Measurements from ENCODE around the gene CD5L. TPM values are rescaled to one million over a fixed set of nuclear protein-coding genes. Genes with fewer than 3 reads are reported as not detected.

CD5L gene
- total RNA-seq, 1 experiment from 2014 or later = not detected

DNA sequence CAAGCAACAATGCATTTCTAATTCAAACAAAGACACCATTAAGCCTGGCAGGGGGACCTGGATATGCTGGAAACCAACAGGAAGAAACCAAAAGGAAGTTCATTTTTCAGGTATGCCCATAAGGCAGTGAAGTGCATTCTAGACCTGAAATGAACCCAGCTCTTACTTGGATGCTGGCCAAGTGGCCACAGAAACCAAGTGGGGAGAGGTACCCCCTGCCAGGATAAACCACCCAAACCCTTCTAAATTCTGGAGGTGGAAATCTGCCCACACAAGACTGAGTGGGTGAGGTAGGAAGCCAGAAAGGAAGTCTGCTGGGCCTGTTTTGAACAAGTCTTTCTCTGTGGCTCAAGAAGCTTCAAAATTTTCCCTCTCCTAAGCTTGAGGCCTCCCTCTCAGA lies 2.6 kb downstream of the CD5L start:
- CTCF ChIA-PET = no interaction called here
- BruUV-seq (replicated peaks) = no TSS peak

DNA sequence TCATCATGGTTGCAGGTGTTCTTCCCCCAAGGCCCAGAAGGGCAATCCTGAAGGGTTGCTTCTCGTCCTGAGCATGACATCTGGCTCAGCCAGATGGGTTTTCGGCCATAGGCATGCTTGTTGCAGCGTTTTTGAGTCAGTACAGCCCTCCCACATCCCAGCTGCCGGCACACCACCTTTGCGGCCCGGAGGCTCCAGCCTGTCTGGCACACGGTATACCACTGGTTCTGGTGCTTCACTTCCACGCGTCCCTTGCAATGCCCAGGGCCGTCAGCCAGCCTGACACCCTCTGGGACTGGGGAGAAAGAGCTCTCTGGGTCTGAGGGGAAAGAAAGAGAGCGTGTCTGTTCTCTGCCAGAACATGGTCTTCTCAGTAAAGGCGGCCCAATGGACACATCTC lies 7.2 kb downstream of the CD5L start:
- intact Hi-C loops (cut with micrococcal nuclease; ENCODE audit: unreplicated experiment) = no loop called here
- H3K9me3 ChIP-seq (ENCODE audit: insufficient read depth, low read depth) = no peaks in the 10 kb centered on the region
- no peaks in the 10 kb centered on the region for H3K36me3 ChIP-seq (ENCODE audit: low read depth)
- no peaks in the 10 kb centered on the region for H3F3A ChIP-seq (ENCODE audit: insufficient read depth, low read depth)
- peaks cover 46% of the 10 kb centered on the region for H3K27me3 ChIP-seq (ENCODE audit: insufficient read depth, low read depth)
- H3K4me1 ChIP-seq (replicated peaks; ENCODE audit: insufficient read depth) = no peaks in the 10 kb centered on the region
- H3K4me3 ChIP-seq = no peak overlapping the region
- no peaks in the 10 kb centered on the region for H3K79me2 ChIP-seq (ENCODE audit: low read depth)
- no peak for TF ChIP-seq EZH2 (IDR thresholded peaks at IDR 0.05; ENCODE audit: low read depth)
- TF ChIP-seq, protein P1, sequence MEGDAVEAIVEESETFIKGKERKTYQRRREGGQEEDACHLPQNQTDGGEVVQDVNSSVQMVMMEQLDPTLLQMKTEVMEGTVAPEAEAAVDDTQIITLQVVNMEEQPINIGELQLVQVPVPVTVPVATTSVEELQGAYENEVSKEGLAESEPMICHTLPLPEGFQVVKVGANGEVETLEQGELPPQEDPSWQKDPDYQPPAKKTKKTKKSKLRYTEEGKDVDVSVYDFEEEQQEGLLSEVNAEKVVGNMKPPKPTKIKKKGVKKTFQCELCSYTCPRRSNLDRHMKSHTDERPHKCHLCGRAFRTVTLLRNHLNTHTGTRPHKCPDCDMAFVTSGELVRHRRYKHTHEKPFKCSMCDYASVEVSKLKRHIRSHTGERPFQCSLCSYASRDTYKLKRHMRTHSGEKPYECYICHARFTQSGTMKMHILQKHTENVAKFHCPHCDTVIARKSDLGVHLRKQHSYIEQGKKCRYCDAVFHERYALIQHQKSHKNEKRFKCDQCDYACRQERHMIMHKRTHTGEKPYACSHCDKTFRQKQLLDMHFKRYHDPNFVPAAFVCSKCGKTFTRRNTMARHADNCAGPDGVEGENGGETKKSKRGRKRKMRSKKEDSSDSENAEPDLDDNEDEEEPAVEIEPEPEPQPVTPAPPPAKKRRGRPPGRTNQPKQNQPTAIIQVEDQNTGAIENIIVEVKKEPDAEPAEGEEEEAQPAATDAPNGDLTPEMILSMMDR (conservative IDR thresholded peaks at IDR 0.05) = no peak
- no peak overlapping the region for H2AFZ ChIP-seq
- H3K4me2 ChIP-seq = no peak overlapping the region
- no peak overlapping the region for H3K27ac ChIP-seq
- no peak for DNase-seq
- BruUV-seq (replicated peaks) = no TSS peak
- no peaks in the 10 kb centered on the region for H3K9me2 ChIP-seq (ENCODE audit: insufficient read depth)
- ChIA-PET POLR2A (ENCODE audit: unreplicated experiment) (no interaction called here), CTCF (no interaction called here)
- H4K20me1 ChIP-seq (ENCODE audit: insufficient read depth) = no peaks in the 10 kb centered on the region

More for the DNA sequence above, 2.6 kb downstream of the CD5L start:
- Histone ChIP-seq H3K4me3 (no peak overlapping the region), H3K4me2 (no peak overlapping the region), H3F3A (ENCODE audit: insufficient read depth, low read depth) (no peaks in the 10 kb centered on the region), H2AFZ (no peak overlapping the region), H3K9me2 (ENCODE audit: insufficient read depth) (no peaks in the 10 kb centered on the region), H3K36me3 (ENCODE audit: low read depth) (no peaks in the 10 kb centered on the region), H3K9me3 (ENCODE audit: insufficient read depth, low read depth) (no peaks in the 10 kb centered on the region), H3K4me1 (replicated peaks; ENCODE audit: insufficient read depth) (no peaks in the 10 kb centered on the region), H4K20me1 (ENCODE audit: insufficient read depth) (no peaks in the 10 kb centered on the region), H3K79me2 (ENCODE audit: low read depth) (no peaks in the 10 kb centered on the region), H3K27ac (no peak overlapping the region), H3K27me3 (ENCODE audit: insufficient read depth, low read depth) (peaks cover 47% of the 10 kb centered on the region)
- POLR2A ChIA-PET (ENCODE audit: unreplicated experiment) = no interaction called here
- DNase-seq = no peak
- no peak for TF ChIP-seq EZH2 (IDR thresholded peaks at IDR 0.05; ENCODE audit: low read depth)
- TF ChIP-seq, protein P1 (conservative IDR thresholded peaks at IDR 0.05) = no peak
- intact Hi-C loops (cut with micrococcal nuclease; ENCODE audit: unreplicated experiment) = no loop called here

DNA sequence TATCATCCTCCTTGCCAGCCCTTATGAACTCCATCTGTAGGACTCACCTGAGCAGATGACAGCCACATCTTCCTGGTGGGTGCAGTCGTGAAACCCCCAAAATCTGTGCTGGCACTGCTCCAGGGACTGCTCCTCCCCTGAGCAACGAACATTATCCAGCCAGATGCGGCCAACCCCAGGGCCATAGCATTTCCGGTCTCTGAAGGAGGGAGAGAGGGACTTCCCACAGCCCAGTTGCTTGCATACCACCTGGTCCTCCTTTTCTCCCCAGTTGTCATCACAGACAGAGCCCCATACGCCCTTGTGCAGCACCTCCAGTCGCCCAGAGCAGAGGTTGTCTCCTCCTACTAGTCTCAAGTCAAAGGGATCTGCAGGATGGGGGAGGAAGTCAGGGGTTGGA lies 8.5 kb downstream of the CD5L start:
- no peak overlapping the region for H2AFZ ChIP-seq
- no peak for TF ChIP-seq EZH2 (IDR thresholded peaks at IDR 0.05; ENCODE audit: low read depth)
- TF ChIP-seq, protein P1 (conservative IDR thresholded peaks at IDR 0.05) = no peak
- peaks cover 46% of the 10 kb centered on the region for H3K27me3 ChIP-seq (ENCODE audit: insufficient read depth, low read depth)
- H3K79me2 ChIP-seq (ENCODE audit: low read depth) = no peaks in the 10 kb centered on the region
- H3K9me2 ChIP-seq (ENCODE audit: insufficient read depth) = no peaks in the 10 kb centered on the region
- intact Hi-C loops (cut with micrococcal nuclease; ENCODE audit: unreplicated experiment) = no loop called here
- no peaks in the 10 kb centered on the region for H3K36me3 ChIP-seq (ENCODE audit: low read depth)
- H4K20me1 ChIP-seq (ENCODE audit: insufficient read depth) = no peaks in the 10 kb centered on the region
- no peak overlapping the region for H3K27ac ChIP-seq
- no peaks in the 10 kb centered on the region for H3F3A ChIP-seq (ENCODE audit: insufficient read depth, low read depth)
- POLR2A ChIA-PET (ENCODE audit: unreplicated experiment) = no interaction called here
- CTCF ChIA-PET = no interaction called here
- no peak overlapping the region for H3K4me2 ChIP-seq
- no peaks in the 10 kb centered on the region for H3K4me1 ChIP-seq (replicated peaks; ENCODE audit: insufficient read depth)
- no peak overlapping the region for H3K4me3 ChIP-seq
- BruUV-seq (replicated peaks) = no TSS peak
- H3K9me3 ChIP-seq (ENCODE audit: insufficient read depth, low read depth) = no peaks in the 10 kb centered on the region
- DNase-seq = no peak
